ENCODE measurements around the gene PIK3CD.

DNA sequence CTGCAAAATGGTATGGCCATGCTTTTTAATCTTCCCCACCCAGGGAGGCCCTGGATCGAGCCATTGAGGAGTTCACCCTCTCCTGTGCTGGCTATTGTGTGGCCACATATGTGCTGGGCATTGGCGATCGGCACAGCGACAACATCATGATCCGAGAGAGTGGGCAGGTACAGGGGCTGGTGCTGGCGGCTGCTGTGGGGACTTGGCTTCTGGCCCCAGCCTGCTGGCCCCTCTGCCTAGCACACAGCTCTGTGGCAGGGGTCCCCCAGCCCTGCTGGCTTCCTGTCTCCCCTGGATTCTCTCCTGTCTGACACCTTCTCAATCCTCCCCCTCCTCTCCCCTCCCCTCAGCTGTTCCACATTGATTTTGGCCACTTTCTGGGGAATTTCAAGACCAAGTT lies 72.4 kb downstream of the PIK3CD start:
- TF ChIP-seq GABPA (IDR thresholded peaks at IDR 0.05; ENCODE audit: low read depth) (no peak), RXRA (IDR thresholded peaks at IDR 0.05; ENCODE audit: borderline replicate concordance, low read depth) (no peak), NRF1 (IDR thresholded peaks at IDR 0.05; ENCODE audit: low read depth, low read length) (no peak), FOXM1 (IDR thresholded peaks at IDR 0.05; ENCODE audit: low read depth) (no peak), RAD21 (IDR thresholded peaks at IDR 0.05; ENCODE audit: low read length) (no peak), TEAD4 (IDR thresholded peaks at IDR 0.05; ENCODE audit: borderline replicate concordance, insufficient read depth) (no peak), JUND (IDR thresholded peaks at IDR 0.05) (no peak), GATA2 (CRISPR knock-in tag; IDR thresholded peaks at IDR 0.05) (no peak)
- TF ChIP-seq, protein P1, sequence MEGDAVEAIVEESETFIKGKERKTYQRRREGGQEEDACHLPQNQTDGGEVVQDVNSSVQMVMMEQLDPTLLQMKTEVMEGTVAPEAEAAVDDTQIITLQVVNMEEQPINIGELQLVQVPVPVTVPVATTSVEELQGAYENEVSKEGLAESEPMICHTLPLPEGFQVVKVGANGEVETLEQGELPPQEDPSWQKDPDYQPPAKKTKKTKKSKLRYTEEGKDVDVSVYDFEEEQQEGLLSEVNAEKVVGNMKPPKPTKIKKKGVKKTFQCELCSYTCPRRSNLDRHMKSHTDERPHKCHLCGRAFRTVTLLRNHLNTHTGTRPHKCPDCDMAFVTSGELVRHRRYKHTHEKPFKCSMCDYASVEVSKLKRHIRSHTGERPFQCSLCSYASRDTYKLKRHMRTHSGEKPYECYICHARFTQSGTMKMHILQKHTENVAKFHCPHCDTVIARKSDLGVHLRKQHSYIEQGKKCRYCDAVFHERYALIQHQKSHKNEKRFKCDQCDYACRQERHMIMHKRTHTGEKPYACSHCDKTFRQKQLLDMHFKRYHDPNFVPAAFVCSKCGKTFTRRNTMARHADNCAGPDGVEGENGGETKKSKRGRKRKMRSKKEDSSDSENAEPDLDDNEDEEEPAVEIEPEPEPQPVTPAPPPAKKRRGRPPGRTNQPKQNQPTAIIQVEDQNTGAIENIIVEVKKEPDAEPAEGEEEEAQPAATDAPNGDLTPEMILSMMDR (IDR thresholded peaks at IDR 0.05): no peak
- TF ChIP-seq, protein P2, sequence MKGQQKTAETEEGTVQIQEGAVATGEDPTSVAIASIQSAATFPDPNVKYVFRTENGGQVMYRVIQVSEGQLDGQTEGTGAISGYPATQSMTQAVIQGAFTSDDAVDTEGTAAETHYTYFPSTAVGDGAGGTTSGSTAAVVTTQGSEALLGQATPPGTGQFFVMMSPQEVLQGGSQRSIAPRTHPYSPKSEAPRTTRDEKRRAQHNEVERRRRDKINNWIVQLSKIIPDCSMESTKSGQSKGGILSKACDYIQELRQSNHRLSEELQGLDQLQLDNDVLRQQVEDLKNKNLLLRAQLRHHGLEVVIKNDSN (IDR thresholded peaks at IDR 0.05; ENCODE audit: borderline replicate concordance, low read depth): no peak

Measured in SK-N-SH (cell line).